Measurements from ENCODE around the gene TRAF3IP3.

DNA sequence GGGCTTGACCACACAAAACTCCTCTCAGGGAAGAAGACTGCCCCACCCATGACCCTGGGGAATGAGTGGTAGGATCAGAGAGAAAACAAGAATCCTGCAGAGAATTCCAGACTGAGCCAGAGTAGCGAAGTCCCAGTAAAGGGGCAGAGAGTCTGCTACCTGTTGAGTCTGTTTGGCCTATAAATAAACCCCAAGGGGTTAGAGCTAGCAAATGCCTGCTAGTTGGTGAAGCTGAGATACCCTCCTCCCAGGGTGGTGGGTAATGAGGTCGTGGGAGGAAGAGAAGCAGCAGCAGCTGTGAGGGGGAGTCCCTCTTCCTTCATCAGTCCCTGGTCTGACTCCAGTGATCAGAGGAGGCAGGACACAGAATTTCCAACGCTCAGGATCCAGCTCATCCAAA is 2.5 kb downstream of the TRAF3IP3 start:
- TF ChIP-seq CTCF (conservative IDR thresholded peaks at IDR 0.05) (no peak), EZH2 (IDR thresholded peaks at IDR 0.05; ENCODE audit: low read depth) (no peak)
